ENCODE data around the gene ACVR1B. TPM values are rescaled to one million over a fixed set of nuclear protein-coding genes. Genes with fewer than 3 reads are reported as not detected.

ACVR1B gene
- total and polyA plus RNA-seq, 9 of the 15 experiments (the other 6 are each of a cell fraction or from before 2014, with no cell fraction given): 0.97 to 15.1 (median 6.8) TPM

DNA sequence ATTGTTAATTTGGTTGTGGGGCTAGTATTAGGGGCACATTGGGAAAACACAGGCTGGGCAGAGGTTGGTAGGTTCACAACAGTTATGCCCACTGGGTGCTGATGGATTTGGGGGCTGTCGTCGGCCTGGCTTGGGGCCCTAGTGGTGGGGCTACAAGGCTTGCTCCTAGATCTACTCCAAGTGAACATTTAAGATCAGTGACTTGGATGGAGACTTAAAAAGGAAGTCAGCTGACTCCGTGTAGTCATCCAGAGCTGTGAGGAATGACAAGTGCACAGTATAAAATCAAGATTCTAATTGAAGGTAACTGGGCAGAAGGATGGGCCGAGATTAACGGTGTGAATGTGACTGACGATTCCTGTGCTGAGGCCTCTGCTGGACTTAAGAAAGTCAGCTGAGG is 86.9 kb downstream of the ACVR1B start:
- Histone ChIP-seq H3K9me1 (ENCODE audit: control insufficient read depth, insufficient read depth, low read length) (no peaks in the 10 kb centered on the region), H3K27me3 (ENCODE audit: control insufficient read depth in 2 of 2, insufficient read depth in 2 of 2, low read length in 2 of 2) (peaks cover 0 to 6% of the 10 kb centered on the region in 2 experiments; a peak in 1 of 5 replicates), H3K27ac (ENCODE audit: extremely low read depth, low read depth, low read length) (no peak overlapping the region), H4K20me1 (replicated peaks; ENCODE audit: control insufficient read depth, insufficient read depth, low read length) (no peaks in the 10 kb centered on the region), H3K4me3 (no peak overlapping the region), H3K36me3 (ENCODE audit: control insufficient read depth, insufficient read depth, low read length) (no peaks in the 10 kb centered on the region), H3K9ac (ENCODE audit: insufficient read depth in 1 of 2, low read depth in 2 of 2, low read length in 2 of 2) (no peak overlapping the region), H2AFZ (ENCODE audit: low read depth, low read length) (no peak overlapping the region), H3K79me2 (ENCODE audit: control insufficient read depth, insufficient read depth, low read length) (no peaks in the 10 kb centered on the region), H3K9me3 (replicated peaks; ENCODE audit: control insufficient read depth, insufficient read depth, low read depth, low read length) (no peaks in the 10 kb centered on the region), H3K4me2 (ENCODE audit: insufficient read depth, low read length) (no peak overlapping the region), H3K4me1 (replicated peaks in 1 of 2; ENCODE audit: control insufficient read depth in 2 of 2, insufficient read depth in 2 of 2, low read length in 2 of 2) (peaks cover 8 to 27% of the 10 kb centered on the region in 2 experiments; a peak in 4 of 5 replicates)
- FAIRE-seq (no peak), DNase-seq (ENCODE audit: extremely low read depth in 1 of 4, low spot score in 3 of 4) (no peak), ATAC-seq (no peak)
- ChIA-PET POLR2A (interaction anchor here (0.8 to 1.6 kb wide), 3 partner anchors 11 to 21 kb away, joined by 3 to 11 read pairs (median 3); partner anchors contain the start of gene NR4A1), CTCF (ENCODE audit: low intra/inter-chr PET ratio) (no interaction called here)
- TSS peak; percentile 57 for BruUV-seq (replicated peaks)
- TF ChIP-seq SNIP1 (IDR thresholded peaks at IDR 0.05; ENCODE audit: low read depth) (no peak), DNMT1 (IDR thresholded peaks at IDR 0.05) (no peak), POLR2AphosphoS2 (IDR thresholded peaks at IDR 0.05; ENCODE audit: low read length) (no peak)
- 52% methylated on average over 6 of the region's 6 CpGs for WGBS (ENCODE audit: insufficient coverage, low coverage, missing lambda C conversion rate)
- intact Hi-C loops (cut with micrococcal nuclease): no loop called here
- in situ Hi-C loops (cut with MboI): no loop called here

GRCh38 chr12:52041035-52041434 is 89.5 kb downstream of the ACVR1B start:
- no peak for FAIRE-seq
- H3K27ac ChIP-seq (ENCODE audit: extremely low read depth, low read depth, low read length): no peak overlapping the region
- CTCF ChIA-PET (ENCODE audit: low intra/inter-chr PET ratio): no interaction called here

More at GRCh38 chr12:52041035-52041434, 89.5 kb downstream of the ACVR1B start:
- POLR2A ChIA-PET: interaction anchor here (1.1 kb wide), 1 partner anchor 10 kb away, joined by 6 read pairs; the partner anchor contains the start of gene NR4A1
- no peak overlapping the region for H2AFZ ChIP-seq (ENCODE audit: low read depth, low read length)
- H3K9me3 ChIP-seq (replicated peaks; ENCODE audit: control insufficient read depth, insufficient read depth, low read depth, low read length): no peaks in the 10 kb centered on the region
- no peak overlapping the region for H3K9ac ChIP-seq (ENCODE audit: insufficient read depth in 1 of 2, low read depth in 2 of 2, low read length in 2 of 2)
- 15% methylated on average over 3 of the region's 3 CpGs for WGBS (ENCODE audit: insufficient coverage, low coverage, missing lambda C conversion rate)
- intact Hi-C loops (cut with micrococcal nuclease): no loop called here
- H3K36me3 ChIP-seq (ENCODE audit: control insufficient read depth, insufficient read depth, low read length): no peaks in the 10 kb centered on the region
- DNase-seq (ENCODE audit: extremely low read depth in 1 of 4, low spot score in 3 of 4) (no peak), ATAC-seq (no peak)
- H3K4me3 ChIP-seq: no peak overlapping the region
- no peaks in the 10 kb centered on the region for H4K20me1 ChIP-seq (replicated peaks; ENCODE audit: control insufficient read depth, insufficient read depth, low read length)
- peaks cover 0 to 6% of the 10 kb centered on the region in 2 experiments; a peak in 1 of 5 replicates for H3K27me3 ChIP-seq (ENCODE audit: control insufficient read depth in 2 of 2, insufficient read depth in 2 of 2, low read length in 2 of 2)
- no peaks in the 10 kb centered on the region for H3K9me1 ChIP-seq (ENCODE audit: control insufficient read depth, insufficient read depth, low read length)
- peaks cover 9 to 41% of the 10 kb centered on the region in 2 experiments; a peak in 4 of 5 replicates for H3K4me1 ChIP-seq (replicated peaks in 1 of 2; ENCODE audit: control insufficient read depth in 2 of 2, insufficient read depth in 2 of 2, low read length in 2 of 2)
- no peaks in the 10 kb centered on the region for H3K79me2 ChIP-seq (ENCODE audit: control insufficient read depth, insufficient read depth, low read length)
- BruUV-seq (replicated peaks): no TSS peak
- peak; percentile 47 for TF ChIP-seq ZNF316 (IDR thresholded peaks at IDR 0.05)
- TF ChIP-seq PRMT5 (CRISPR knock-in tag; IDR thresholded peaks at IDR 0.05): no peak
- no peak for TF ChIP-seq ARID1B (IDR thresholded peaks at IDR 0.05)
- no peak overlapping the region for H3K4me2 ChIP-seq (ENCODE audit: insufficient read depth, low read length)
- in situ Hi-C loops (cut with MboI): no loop called here
